Liver (tissue), 3 donors: ENCODE data around the gene ENOX1.

ENCODE experiments used
- CTCF ChIP-seq: fragments of 150-350 bp; IDR thresholded peaks from 2 replicates; pipeline ENCODE4 v1.5.1; 2017; ENCODE audit warnings: improper control_type of control experiment, low read depth, low read length; ENCODE audit not compliant: missing input control
- EGR1 ChIP-seq, 2 donors: IDR thresholded peaks; 2 replicates each; pipeline ENCODE4 v1.6.1; 2016 to 2018; ENCODE audit warnings: antibody characterized with exemption in 2 of 2, low read depth in 2 of 2
- HNF4A ChIP-seq, 2 donors: conservative IDR thresholded peaks; 2 replicates each; pipeline ENCODE4 v1.6.1; 2016; ENCODE audit warnings: antibody characterized with exemption in 2 of 2, mild to moderate bottlenecking in 2 of 2
- RAD21 ChIP-seq, 2 donors: IDR thresholded peaks; 2 replicates each; pipeline ENCODE4 v1.6.1; 2016; ENCODE audit warnings: antibody characterized with exemption in 2 of 2, mild to moderate bottlenecking in 2 of 2
- TAF1 ChIP-seq: conservative IDR thresholded peaks from 2 replicates; pipeline ENCODE4 v1.6.1; 2016; ENCODE audit warnings: antibody characterized with exemption, mild to moderate bottlenecking
- YY1 ChIP-seq: IDR thresholded peaks from 2 replicates; pipeline ENCODE4 v1.6.1; 2016; ENCODE audit warnings: antibody characterized with exemption, mild to moderate bottlenecking
- donor health status: healthy.
- donor health status: healthy.

DNA sequence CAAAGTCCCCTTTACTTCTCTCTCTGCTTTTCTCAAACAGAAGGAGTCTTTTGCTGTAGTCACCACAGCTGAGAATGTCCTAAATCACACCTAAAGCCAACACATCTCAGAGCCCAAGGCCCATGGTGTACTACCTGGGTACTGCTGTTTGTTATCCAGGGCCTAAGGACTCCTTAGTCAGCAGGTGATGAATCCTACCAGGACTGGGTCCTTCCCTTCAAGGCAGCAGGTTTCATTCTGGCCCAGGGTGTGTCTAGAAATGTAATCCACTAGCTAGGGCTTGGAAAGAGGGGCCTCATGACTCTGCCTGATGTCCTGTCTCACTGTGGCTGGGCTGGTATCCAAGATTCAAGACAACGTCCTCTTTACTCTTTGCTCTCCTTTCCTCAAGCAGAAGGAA, 36.2 kb upstream of the ENOX1 start:
- TF ChIP-seq TAF1 (no peak), HNF4A (conservative IDR thresholded peaks at IDR 0.05) (no peak), CTCF (no peak), YY1 (no peak), EGR1 (IDR thresholded peaks at IDR 0.05; ENCODE audit: low read depth in 2 of 2) (no peak), RAD21 (IDR thresholded peaks at IDR 0.05) (no peak)
